ENCODE measurements around the gene ACAA1.

The ACAA1 gene

GRCh38 chr3:38111696-38112377 lies 25.1 kb downstream of the ACAA1 start:
- TF ChIP-seq CTCF (IDR thresholded peaks at IDR 0.05; ENCODE audit: insufficient read depth, missing control alignments), result no peak
- FAIRE-seq, result no peak
- no peak for DNase-seq (ENCODE audit: insufficient read length, low spot score)

DNA sequence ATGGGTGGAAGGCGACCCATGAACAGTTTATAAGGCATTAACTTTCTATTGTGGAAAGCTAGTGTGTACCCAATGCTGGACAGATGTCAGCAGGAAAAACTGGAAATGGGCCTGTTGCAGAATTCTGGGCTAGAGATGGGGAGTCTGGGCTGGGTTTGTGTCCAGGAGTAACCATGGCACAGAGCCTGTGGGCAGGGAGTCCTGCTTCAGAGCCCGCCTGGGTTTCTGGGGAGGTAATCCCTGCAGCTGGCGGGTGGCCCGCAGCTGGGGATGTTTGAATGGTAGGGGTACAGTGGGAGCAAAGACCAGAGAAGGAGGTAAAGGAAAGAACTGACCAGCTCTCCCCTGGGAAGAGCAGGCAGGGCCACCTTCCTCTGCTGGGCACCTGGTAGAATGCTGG lies 25.7 kb downstream of the ACAA1 start:
- DNase-seq (ENCODE audit: insufficient read length, low spot score) (no peak), FAIRE-seq (no peak)
- no peak for TF ChIP-seq CTCF (IDR thresholded peaks at IDR 0.05; ENCODE audit: insufficient read depth, missing control alignments)

- FAIRE-seq (no peak), DNase-seq (ENCODE audit: insufficient read length, low spot score) (no peak)
- TF ChIP-seq CTCF (IDR thresholded peaks at IDR 0.05; ENCODE audit: insufficient read depth, missing control alignments), result no peak
These were observed 26.4 kb downstream of the ACAA1 start for GRCh38 chr3:38110314-38111050.

- no peak for TF ChIP-seq CTCF (IDR thresholded peaks at IDR 0.05; ENCODE audit: insufficient read depth, missing control alignments)
- FAIRE-seq, result no peak
- DNase-seq (ENCODE audit: insufficient read length, low spot score), result no peak
These were observed 27.2 kb downstream of the ACAA1 start for GRCh38 chr3:38109580-38110313.

DNA sequence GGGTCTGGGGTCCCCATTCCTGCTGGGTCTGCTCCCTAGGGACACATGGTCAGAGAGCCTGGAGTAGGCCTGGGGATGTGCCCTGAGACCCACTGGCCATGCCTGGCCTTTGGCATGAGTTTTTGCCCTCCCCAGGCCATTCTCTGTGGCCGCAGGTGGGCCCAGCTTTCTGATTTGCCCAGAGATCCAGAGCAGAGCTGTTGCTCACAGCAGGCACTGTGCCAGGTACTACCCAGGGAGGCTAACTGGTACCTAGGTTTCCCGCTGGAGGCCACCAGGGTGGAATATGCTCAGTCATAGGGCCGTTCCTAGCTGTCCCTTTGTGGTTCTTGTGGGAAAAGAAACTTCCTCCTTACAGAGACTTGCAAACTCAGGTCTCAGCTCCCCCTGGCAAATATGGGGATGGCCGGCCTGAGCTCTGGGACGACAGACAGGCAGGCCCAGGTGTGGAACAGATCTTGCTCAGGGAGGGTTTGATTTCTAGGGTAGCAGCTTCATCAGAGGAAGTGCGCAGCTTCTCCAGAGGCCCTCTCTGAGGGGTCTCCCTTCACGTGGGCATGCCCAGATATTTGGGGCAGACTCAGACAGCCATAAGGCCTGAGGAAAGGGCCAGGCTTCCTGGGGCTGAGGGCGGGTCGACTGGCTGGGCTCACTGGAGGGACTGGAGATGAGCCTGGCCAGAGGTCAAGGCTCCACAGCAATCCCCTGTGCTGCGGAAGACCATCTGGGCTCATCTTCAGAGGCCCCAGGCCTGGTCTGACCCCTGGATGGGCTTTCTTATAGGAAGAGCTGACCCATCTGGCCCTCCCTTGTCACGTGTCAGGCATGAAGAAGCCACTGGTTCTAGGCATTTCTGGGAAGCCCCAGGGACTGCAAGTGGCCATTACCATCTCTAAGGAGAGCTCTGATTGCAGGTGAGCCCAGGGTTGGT lies 28.0 kb downstream of the ACAA1 start:
- FAIRE-seq, result no peak

More for the DNA sequence above, 28.0 kb downstream of the ACAA1 start:
- no peak for DNase-seq (ENCODE audit: insufficient read length, low spot score)
- no peak for TF ChIP-seq CTCF (IDR thresholded peaks at IDR 0.05; ENCODE audit: insufficient read depth, missing control alignments)

Data from D721Med (cell line).